Renal cortex interstitium (tissue), 11 donors: ENCODE results near the gene GGA3. TPM values are rescaled to one million over a fixed set of nuclear protein-coding genes. Genes with fewer than 3 reads are reported as not detected.
"Not testable (repeated sequence)": the region's sequence is repeated elsewhere in the genome, so short reads cannot be mapped to it uniquely, and the experiment has no call there.

Experiments used
- DNase-seq, 11 donors: peaks; one replicate each; pipeline ENCODE4 v3.0.0-alpha.2; 2013; ENCODE audit warnings: low read depth in 9 of 11, low spot score in 4 of 11; ENCODE audit errors: extremely low read depth in 1 of 11
- polyA plus RNA-seq, 3 donors: library from polyadenylated mRNA; unstranded; fragments of 120-200 nt; gene quantifications; one replicate each; pipeline ENCODE4 v1.2.1, GENCODE V29; 2013; ENCODE audit not compliant: insufficient read length in 3 of 3

GGA3 gene
- polyA plus RNA-seq, 3 donors: 44.3 to 46.9 (median 44.3) TPM

DNA sequence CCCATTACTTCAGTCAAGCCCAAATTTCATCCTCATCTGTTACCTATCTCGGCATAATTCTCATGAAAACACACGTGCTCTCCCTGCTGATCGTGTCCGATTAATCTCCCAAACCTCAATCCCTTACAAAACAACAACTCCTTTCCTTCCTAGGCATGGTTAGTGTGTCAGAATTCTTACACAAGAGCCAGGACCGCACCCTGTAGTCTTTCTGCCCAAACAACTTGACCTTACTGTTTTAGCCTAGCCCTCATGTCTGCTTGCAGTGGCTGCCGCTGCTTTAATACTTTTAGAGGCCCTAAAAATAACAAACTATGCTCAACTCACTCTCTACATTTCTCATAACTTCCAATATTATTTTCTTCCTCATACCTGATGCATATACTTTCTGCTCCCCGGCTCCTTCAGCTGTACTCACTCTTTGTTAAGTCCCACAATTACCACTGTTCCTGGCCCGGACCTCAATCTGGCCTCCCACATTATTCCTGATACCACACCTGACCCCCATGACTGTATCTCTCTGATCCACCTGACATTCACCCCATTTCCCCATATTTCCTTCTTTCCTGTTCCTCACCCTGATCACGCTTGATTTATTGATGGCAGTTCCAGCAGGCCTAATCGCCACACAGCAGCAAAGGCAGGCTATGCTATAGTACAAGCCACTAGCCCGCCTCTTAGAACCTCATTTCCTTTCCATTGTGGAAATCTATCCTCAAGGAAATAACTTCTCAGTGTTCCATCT lies 5.3 kb downstream of the GGA3 start:
- not testable (repeated sequence) for DNase-seq

DNA sequence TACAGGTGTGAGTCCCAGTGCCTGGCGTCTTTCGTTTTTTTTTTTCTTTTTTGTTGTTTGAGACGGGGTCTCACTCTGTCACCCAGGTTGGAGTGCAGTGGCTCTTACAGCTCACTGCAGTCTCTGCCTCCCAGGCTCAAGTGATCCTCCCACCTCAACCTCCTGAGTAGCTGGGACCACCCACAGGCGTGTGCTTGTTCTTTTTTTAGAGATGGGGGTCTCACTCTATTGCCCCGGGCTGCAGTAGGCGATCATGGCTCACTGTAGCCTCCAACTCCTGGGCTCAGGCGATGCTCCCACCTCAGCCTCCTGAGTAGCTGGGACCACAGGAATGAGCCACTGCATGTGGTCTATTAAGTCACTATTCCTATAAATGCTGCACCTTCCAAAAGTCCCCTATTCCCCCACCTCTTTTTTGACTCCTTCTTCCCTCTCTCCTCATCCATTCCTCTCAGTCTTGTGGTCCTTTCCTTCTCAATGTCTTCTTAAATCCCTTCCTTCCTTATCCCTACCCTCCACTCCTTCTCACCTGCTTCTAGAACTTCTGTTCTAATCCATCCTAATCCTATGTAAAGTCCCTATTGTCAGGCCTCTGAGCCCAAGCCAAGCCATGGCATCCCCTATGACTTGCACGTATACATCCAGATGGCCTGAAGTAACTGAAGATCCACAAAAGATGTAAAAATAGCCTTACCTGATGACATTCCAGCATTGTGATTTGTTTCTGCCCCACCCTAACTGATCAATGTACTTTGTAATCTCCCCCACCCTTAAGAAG lies 9.2 kb downstream of the GGA3 start:
- no peak for DNase-seq

- DNase-seq: no peak
Observed at GRCh38 chr17:75250009-75250471, 11.4 kb downstream of the GGA3 start.

DNA sequence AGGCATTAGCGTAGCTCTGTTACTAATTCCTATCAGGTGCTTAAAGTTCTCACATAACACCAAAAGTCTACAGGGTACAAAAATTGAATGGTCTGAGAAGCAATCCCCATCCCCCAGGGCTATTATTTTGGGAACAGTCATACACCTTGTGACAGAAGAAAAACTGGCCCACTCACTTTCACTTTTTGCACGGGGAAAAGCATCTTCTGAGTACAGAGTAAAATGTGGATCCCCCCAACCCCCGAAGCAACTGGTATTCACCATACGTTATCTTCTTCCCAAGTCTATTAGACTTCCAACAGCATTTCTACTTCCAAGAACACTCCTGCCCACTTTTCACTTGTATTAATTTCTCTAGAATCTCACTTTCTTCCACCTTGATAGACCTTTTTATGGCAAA lies 11.8 kb downstream of the GGA3 start:
- no peak for DNase-seq

GRCh38 chr17:75246404-75246803 lies 15.0 kb downstream of the GGA3 start:
- DNase-seq: no peak

DNA sequence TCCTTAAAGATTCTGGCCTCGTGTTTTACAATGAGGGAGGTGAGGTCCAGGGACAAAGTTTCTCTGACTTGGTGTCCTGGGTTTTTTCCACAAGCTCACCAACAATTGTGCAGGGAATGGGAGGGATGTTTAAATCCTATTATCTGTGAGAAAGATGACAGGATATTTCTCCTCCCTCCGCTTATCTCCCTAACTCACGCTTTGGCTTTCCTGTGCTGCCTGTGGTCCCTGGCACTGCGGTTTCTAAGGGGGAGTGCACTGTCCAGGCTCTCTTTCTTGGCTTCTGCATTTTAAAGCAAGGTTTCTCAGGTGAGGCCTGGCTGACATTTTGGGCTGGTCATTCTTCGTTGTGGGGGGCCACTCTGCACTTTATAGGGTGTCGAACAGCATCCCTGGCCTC lies 16.4 kb downstream of the GGA3 start:
- DNase-seq: no peak

GRCh38 chr17:75244133-75244866 lies 17.1 kb downstream of the GGA3 start:
- DNase-seq: no peak

GRCh38 chr17:75242461-75243042 lies 18.9 kb downstream of the GGA3 start:
- DNase-seq: no peak

DNA sequence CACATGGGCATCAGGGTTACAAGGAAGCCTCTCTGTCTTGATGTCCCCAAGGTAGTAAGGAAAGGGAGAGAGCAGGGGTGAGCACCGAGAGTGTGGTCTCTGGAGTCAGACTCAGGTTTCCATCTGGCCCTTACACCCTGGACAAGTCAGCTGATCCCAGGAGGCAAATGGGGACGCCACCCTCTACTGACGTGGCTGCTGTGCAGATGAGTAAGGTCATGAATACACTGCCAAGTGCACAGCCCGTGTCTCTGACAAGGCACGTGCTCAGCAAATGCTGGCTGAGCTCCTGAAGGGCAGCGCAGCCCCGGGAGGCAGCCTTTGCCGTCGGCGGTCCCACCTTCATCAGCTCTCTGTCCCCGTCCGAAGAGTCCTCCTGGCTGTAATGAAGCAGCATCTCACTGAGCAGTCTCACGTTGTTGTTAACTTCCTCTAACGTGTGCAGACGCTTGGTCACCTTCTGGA lies 19.4 kb downstream of the GGA3 start:
- DNase-seq: no peak

- no peak for DNase-seq
Observed at GRCh38 chr17:75241502-75241901, 19.9 kb downstream of the GGA3 start.

- no peak for DNase-seq
Observed at GRCh38 chr17:75241143-75241430, 20.3 kb downstream of the GGA3 start.

DNA sequence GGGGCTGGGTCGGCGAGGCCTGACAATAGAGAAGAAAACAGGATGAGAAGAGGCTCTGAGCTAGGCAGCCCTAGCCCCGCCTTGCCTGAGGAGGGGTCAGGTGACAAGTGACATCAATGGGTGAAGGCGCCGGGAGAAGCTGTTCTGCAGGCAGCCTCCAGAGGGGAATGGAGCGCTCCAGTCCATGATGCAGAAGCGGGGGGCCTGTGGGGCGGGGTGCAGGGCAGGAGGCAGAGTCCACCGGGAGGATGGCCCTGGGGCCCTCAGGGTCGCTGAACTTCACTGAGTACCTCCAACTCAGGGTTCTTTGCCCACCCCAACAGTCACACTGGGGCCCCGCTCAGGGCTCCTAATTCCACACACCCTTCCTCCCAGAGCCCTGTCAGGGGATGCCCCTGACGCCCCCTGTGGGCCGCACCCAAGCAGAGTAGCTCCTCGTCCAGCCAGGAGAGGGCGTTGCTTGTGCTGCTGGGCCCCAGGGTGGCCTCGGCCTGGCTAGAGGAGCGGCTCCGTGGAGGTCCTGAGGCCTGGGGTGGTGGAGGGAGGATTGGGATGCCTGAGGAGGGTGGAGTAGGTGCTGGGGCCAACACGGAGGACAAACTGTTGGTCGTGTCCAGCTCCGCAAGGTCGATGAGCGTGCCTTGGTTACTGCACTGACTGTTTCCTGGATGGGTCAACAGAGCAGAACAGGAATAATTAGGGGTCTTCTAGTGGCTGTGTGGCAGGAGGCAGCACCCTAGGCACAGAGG lies 20.8 kb downstream of the GGA3 start:
- DNase-seq: no peak

DNA sequence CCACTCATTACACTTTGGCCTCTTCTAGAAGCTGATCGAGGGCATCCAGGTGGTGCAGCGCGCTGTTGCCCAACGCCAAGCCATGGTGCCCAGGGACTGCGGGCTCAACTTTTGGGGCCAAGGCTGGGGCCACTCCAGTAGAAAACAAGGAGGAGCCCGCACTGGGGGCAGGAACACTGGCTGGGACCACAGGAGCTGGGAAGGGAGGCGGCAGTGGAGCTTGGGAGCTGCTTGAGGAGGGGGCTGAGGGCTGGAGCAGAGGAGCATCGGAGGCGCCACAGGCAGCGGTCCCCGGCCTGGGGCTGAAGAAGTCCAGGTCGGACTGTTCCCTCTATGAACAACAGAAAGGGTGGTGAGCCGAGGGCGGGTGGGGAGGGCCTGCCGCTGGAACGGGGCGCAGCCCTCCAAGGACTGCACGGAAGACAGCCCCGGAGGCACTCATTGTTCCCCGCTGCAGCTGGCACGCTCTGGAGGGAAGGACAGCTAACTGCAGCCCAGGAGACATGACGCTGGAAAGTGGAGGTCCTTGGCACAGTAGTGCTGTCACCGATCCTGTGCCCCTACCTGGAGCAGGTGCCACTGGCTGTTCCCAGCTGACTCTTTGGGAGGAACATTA lies 21.5 kb downstream of the GGA3 start:
- no peak for DNase-seq

GRCh38 chr17:75239214-75239613 lies 22.2 kb downstream of the GGA3 start:
- no peak for DNase-seq

DNA sequence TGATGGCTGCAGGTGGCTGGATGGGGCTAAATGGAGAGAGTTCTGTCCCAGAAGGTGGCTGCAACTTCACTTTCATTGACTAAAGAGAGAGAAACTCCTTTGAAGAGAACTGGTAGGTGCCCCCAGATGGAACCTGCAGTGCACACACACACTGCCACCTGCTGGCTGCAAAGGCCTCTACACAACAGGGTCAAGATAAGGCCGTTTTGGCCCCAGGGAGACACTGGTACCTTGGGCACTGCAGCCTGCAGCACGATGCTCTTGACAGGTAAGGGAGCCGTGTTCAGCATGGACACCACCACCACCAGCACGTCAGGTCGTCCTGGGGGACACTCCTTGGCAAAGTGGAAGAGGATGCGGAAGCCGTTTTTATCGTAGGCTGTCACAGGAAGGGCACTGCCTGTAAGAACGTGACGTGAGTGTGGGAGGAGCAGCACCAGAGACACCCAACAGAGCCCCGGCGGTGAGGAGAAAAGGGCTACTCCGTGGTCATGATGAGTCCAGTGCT lies 22.7 kb downstream of the GGA3 start:
- DNase-seq: peak in 7 of 11 donors; percentile 5 to 46 (median 36)

DNA sequence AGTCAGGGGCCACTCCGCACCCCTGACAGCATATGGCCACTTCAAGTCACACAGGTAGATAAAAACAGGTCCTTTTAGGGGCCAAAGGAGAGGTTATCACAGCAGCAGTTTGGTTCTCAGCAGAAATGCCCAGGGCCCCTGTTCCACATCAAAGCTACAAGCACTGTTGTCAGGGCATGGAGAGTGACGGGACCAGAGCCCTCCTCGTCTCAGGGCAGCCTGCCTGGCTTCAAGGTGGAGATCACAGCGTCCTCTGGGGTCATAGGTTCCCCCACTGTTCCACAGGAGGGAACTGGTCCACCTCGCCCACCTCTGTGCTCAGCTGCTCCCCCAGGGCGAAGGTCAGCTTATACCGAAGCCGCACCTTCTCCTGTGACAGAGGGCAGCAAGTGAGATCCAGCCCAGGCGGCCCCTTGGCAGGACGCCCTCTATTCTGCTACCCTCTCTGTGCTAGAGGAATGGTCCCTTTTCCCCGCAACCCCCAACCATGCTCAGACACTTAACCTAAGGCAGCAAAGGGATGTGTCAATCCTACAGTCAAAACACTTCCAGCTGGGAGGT lies 23.3 kb downstream of the GGA3 start:
- no peak for DNase-seq

- DNase-seq: no peak
Observed at GRCh38 chr17:75237100-75238014, 24.0 kb downstream of the GGA3 start.
